GM23338 (cell line): ENCODE results near the gene SYNE1. TPM values are rescaled to one million over a fixed set of nuclear protein-coding genes. Genes with fewer than 3 reads are reported as not detected.

Experiments used
- ATAC-seq: fragments of 200-7000 bp; cut with Tn5 transposase; 3 replicates; pipeline ENCODE4 v1.9.1; 2020
- DNase-seq: peaks from one replicate; pipeline ENCODE4 v3.0.0-alpha.2; 2015; ENCODE audit warnings: low spot score
- H2AFZ ChIP-seq: fragments of 200-600 bp; sonication (generic); 2 replicates; pipeline ENCODE4 v1.8.0; 2016; ENCODE audit warnings: antibody characterized with exemption, mild to moderate bottlenecking, moderate library complexity
- H3F3A ChIP-seq: fragments of 200-600 bp; sonication (generic); replicated peaks from 2 replicates; pipeline ENCODE4 v1.8.0; 2017; ENCODE audit warnings: antibody characterized with exemption, mixed run types, low read depth
- H3K27ac ChIP-seq: fragments of 200-600 bp; sonication (generic); 2 replicates; pipeline ENCODE4 v1.6.1; 2016; ENCODE audit warnings: low read depth
- H3K27me3 ChIP-seq: fragments of 200-600 bp; sonication (generic); 2 replicates; pipeline ENCODE4 v1.8.0; 2016; ENCODE audit warnings: mild to moderate bottlenecking, mixed run types, moderate library complexity; ENCODE audit not compliant: insufficient read depth
- H3K36me3 ChIP-seq: fragments of 200-600 bp; sonication (generic); 2 replicates; pipeline ENCODE4 v1.8.0; 2016; ENCODE audit warnings: mild to moderate bottlenecking; ENCODE audit not compliant: insufficient read depth
- H3K4me1 ChIP-seq: fragments of 200-600 bp; sonication (generic); 2 replicates; pipeline ENCODE4 v1.8.0; 2016; ENCODE audit warnings: mild to moderate bottlenecking, moderate library complexity; ENCODE audit not compliant: insufficient read depth
- H3K4me2 ChIP-seq: fragments of 200-600 bp; sonication (generic); 2 replicates; pipeline ENCODE4 v1.7.1; 2017; ENCODE audit warnings: mixed run types
- H3K4me3 ChIP-seq: fragments of 200-600 bp; sonication (generic); 2 replicates; pipeline ENCODE4 v1.6.1; 2016; ENCODE audit warnings: mixed run types
- H3K79me2 ChIP-seq: fragments of 200-600 bp; sonication (generic); replicated peaks from 2 replicates; pipeline ENCODE4 v1.8.0; 2017; ENCODE audit warnings: mild to moderate bottlenecking; ENCODE audit not compliant: insufficient read depth
- H3K9me2 ChIP-seq: fragments of 200-600 bp; sonication (generic); 2 replicates; pipeline ENCODE4 v1.8.0; 2017; ENCODE audit not compliant: insufficient read depth
- H4K20me1 ChIP-seq: fragments of 200-600 bp; sonication (generic); replicated peaks from 2 replicates; pipeline ENCODE4 v1.8.0; 2017; ENCODE audit warnings: mild to moderate bottlenecking; ENCODE audit not compliant: insufficient read depth
- H3K27ac Mint-ChIP-seq: 2 replicates; pipeline ENCODE4 v1.8.0; 2020; ENCODE audit warnings: inconsistent platforms, mild to moderate bottlenecking, moderate library complexity, mixed read lengths
- H3K27me3 Mint-ChIP-seq: 3 replicates; pipeline ENCODE4 v1.8.0; 2022; ENCODE audit warnings: low read depth, mild to moderate bottlenecking, moderate library complexity, mixed read lengths, inconsistent platforms; ENCODE audit not compliant: insufficient read depth, poor library complexity
- H3K36me3 Mint-ChIP-seq: 3 replicates; pipeline ENCODE4 v1.8.0; 2021; ENCODE audit warnings: low read depth, mild to moderate bottlenecking, inconsistent platforms, moderate library complexity, mixed read lengths
- H3K4me1 Mint-ChIP-seq: 3 replicates; pipeline ENCODE4 v1.8.0; 2020; ENCODE audit warnings: mild to moderate bottlenecking, inconsistent platforms, mixed read lengths
- H3K4me3 Mint-ChIP-seq: 3 replicates; pipeline ENCODE4 v1.8.0; 2021; ENCODE audit warnings: moderate library complexity, mild to moderate bottlenecking, inconsistent platforms, mixed read lengths
- H3K9me3 Mint-ChIP-seq: 3 replicates; pipeline ENCODE4 v1.8.0; 2020; ENCODE audit warnings: moderate library complexity, mild to moderate bottlenecking, inconsistent platforms, mixed read lengths
- CREB1 ChIP-seq: fragments of 250-450 bp; sonication (Bioruptor Pico); IDR thresholded peaks from 2 replicates; pipeline ENCODE4 v1.5.0; 2020; ENCODE audit warnings: low read depth, mild to moderate bottlenecking, moderate library complexity
- EZH2 ChIP-seq: fragments of 200-600 bp; sonication (generic); IDR thresholded peaks from one replicate; pipeline ENCODE4 v1.8.0; 2017; ENCODE audit warnings: antibody characterized with exemption, mild to moderate bottlenecking, low read depth; ENCODE audit not compliant: unreplicated experiment
- EZH2phosphoT487 ChIP-seq: fragments of 200-600 bp; sonication (generic); IDR thresholded peaks from one replicate; pipeline ENCODE4 v1.8.1; 2018; ENCODE audit warnings: antibody characterized with exemption; ENCODE audit not compliant: unreplicated experiment
- JUNB ChIP-seq: IDR thresholded peaks from one replicate; pipeline ENCODE4 v1.6.1; 2016; ENCODE audit warnings: antibody characterized with exemption; ENCODE audit not compliant: unreplicated experiment
- NANOG ChIP-seq: IDR thresholded peaks from 2 replicates; pipeline ENCODE4 v1.6.1; 2016; ENCODE audit warnings: antibody characterized with exemption, borderline replicate concordance
- STAT1 ChIP-seq: IDR thresholded peaks from one replicate; pipeline ENCODE4 v1.6.1; 2016; ENCODE audit warnings: antibody characterized with exemption; ENCODE audit not compliant: unreplicated experiment
- ZNF114 ChIP-seq: fragments of 250-450 bp; sonication (Bioruptor Pico); IDR thresholded peaks from 2 replicates; pipeline ENCODE4 v1.5.0; 2020; ENCODE audit warnings: mild to moderate bottlenecking, moderate library complexity
- ZNF331 ChIP-seq: fragments of 250-450 bp; sonication (Bioruptor Pico); IDR thresholded peaks from 2 replicates; pipeline ENCODE4 v1.5.0; 2020; ENCODE audit warnings: low read depth, mild to moderate bottlenecking, moderate library complexity
- polyA plus RNA-seq: library from polyadenylated mRNA; unstranded; fragments of >200 nt; fragmentation: Nextera tagmentation; extraction: Ambion mirVana; gene quantifications from 2 replicates; pipeline ENCODE4 v1.2.1, GENCODE V29; 2016
- total RNA-seq: library from RNA; depleted of rRNA; stranded (reverse); fragments of >200 nt; shearing (Covaris generic); gene quantifications from 2 replicates; pipeline ENCODE4 v1.2.3, GENCODE V29; 2014
- TF ChIP-seq, protein P1 (sequence below): IDR thresholded peaks from one replicate; pipeline ENCODE4 v1.6.1; 2018; ENCODE audit warnings: antibody characterized with exemption; ENCODE audit not compliant: unreplicated experiment
- TF ChIP-seq, protein P2 (sequence below): fragments of 250-450 bp; sonication (Bioruptor Pico); IDR thresholded peaks from 2 replicates; pipeline ENCODE4 v1.5.0; 2020; ENCODE audit warnings: mild to moderate bottlenecking, moderate library complexity

SYNE1 gene
- total and polyA plus RNA-seq, 2 experiments from 2014 or later = 3.9 to 13.6 TPM

DNA sequence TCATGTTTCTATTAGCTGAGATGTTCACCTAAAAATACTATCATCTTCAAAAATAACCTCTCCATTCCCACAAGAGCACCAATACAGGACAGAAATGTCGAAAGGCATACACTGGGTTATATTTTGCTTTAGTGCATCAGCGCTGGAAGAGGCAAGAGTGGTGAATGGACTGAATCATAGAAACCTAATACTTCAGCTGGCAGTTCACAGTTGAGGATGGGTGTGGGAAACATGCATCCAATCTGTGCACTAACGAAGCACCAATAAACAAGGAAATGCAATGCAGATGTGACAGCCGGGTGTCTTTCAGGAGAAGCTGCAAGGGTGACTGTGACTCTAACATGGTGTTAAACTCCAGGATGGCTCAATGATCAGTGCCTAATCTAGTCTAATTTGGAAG, 463.8 kb downstream of the SYNE1 start (continued):
- TF ChIP-seq, protein P1, sequence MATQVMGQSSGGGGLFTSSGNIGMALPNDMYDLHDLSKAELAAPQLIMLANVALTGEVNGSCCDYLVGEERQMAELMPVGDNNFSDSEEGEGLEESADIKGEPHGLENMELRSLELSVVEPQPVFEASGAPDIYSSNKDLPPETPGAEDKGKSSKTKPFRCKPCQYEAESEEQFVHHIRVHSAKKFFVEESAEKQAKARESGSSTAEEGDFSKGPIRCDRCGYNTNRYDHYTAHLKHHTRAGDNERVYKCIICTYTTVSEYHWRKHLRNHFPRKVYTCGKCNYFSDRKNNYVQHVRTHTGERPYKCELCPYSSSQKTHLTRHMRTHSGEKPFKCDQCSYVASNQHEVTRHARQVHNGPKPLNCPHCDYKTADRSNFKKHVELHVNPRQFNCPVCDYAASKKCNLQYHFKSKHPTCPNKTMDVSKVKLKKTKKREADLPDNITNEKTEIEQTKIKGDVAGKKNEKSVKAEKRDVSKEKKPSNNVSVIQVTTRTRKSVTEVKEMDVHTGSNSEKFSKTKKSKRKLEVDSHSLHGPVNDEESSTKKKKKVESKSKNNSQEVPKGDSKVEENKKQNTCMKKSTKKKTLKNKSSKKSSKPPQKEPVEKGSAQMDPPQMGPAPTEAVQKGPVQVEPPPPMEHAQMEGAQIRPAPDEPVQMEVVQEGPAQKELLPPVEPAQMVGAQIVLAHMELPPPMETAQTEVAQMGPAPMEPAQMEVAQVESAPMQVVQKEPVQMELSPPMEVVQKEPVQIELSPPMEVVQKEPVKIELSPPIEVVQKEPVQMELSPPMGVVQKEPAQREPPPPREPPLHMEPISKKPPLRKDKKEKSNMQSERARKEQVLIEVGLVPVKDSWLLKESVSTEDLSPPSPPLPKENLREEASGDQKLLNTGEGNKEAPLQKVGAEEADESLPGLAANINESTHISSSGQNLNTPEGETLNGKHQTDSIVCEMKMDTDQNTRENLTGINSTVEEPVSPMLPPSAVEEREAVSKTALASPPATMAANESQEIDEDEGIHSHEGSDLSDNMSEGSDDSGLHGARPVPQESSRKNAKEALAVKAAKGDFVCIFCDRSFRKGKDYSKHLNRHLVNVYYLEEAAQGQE = no peak
- TF ChIP-seq ZNF331 = no peak
- no peak for TF ChIP-seq JUNB
- TF ChIP-seq EZH2 = no peak
- no peak for TF ChIP-seq EZH2phosphoT487
- TF ChIP-seq ZNF114 = no peak

DNA sequence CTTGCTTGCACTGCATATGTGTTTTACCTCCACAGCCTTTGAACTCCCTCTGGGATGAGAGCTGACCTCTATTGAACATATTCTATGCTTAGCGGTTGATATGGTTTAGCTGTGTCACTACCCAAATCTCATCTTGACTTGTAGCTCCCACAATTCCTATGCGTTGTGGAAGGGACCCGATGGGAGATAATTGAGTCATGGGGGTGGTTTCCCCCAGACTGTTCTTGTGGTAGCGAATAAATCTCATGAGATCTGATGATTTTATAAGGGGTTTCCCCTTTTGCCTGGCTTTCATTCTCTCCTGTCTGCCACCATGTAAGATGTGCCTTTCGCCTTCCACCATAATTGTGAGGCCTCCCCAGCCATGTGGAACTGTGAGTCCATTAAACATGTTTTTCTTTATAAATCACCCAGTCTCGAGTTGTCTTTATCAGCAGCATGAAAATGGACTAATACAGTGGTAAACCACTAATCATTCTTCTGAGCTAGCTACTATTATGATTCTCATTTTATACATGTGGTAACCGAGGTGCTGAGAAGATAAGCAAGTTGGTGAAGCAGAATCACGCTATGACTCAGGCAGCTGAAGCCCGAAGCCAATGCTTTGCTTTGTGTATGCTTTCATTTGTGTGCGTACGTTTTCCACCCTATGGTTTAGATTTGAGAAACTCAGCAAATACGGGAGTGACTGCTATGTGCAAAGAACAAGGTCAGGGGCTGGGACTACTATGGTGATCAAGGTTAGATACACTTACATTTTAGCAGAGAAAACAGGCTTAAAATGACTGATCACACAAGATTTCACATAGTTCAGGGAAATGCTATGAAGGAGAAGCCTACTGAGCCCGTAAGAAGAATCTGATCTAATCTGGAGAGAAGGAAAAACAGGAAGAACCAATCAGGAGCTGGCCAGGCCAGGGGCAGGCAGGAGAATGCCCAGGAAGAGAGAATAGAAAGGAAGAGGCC, 466.2 kb downstream of the SYNE1 start:
- no peak overlapping the region for H3K4me3 Mint-ChIP-seq
- no peaks in the 10 kb centered on the region for H3K27me3 Mint-ChIP-seq
- no peak for ATAC-seq
- Histone ChIP-seq H3K36me3 (no peaks in the 10 kb centered on the region), H3K4me2 (no peak overlapping the region), H2AFZ (peak overlapping the region; percentile 44; the same call in 1 of the 2 replicates), H3K4me3 (no peak overlapping the region), H3K9me2 (no peaks in the 10 kb centered on the region; the same call in 1 of the 2 replicates), H3K27ac (no peak overlapping the region), H4K20me1 (no peaks in the 10 kb centered on the region), H3K4me1 (0 out of 2 replicates have a peak, but pooled peaks cover 3% of the 10 kb centered on the region), H3F3A (no peaks in the 10 kb centered on the region), H3K79me2 (no peaks in the 10 kb centered on the region), H3K27me3 (no peaks in the 10 kb centered on the region)
- H3K36me3 Mint-ChIP-seq = no peaks in the 10 kb centered on the region
- DNase-seq = peak; percentile 6
- H3K9me3 Mint-ChIP-seq = no peaks in the 10 kb centered on the region
- no peak overlapping the region for H3K27ac Mint-ChIP-seq
- peaks cover 5% of the 10 kb centered on the region for H3K4me1 Mint-ChIP-seq
- TF ChIP-seq ZNF331 (no peak), ZNF114 (no peak), CREB1 (CRISPR knock-in tag) (no peak), NANOG (no peak), STAT1 (no peak), EZH2phosphoT487 (no peak), EZH2 (no peak)
- TF ChIP-seq, protein P1 = no peak
- TF ChIP-seq, protein P2, sequence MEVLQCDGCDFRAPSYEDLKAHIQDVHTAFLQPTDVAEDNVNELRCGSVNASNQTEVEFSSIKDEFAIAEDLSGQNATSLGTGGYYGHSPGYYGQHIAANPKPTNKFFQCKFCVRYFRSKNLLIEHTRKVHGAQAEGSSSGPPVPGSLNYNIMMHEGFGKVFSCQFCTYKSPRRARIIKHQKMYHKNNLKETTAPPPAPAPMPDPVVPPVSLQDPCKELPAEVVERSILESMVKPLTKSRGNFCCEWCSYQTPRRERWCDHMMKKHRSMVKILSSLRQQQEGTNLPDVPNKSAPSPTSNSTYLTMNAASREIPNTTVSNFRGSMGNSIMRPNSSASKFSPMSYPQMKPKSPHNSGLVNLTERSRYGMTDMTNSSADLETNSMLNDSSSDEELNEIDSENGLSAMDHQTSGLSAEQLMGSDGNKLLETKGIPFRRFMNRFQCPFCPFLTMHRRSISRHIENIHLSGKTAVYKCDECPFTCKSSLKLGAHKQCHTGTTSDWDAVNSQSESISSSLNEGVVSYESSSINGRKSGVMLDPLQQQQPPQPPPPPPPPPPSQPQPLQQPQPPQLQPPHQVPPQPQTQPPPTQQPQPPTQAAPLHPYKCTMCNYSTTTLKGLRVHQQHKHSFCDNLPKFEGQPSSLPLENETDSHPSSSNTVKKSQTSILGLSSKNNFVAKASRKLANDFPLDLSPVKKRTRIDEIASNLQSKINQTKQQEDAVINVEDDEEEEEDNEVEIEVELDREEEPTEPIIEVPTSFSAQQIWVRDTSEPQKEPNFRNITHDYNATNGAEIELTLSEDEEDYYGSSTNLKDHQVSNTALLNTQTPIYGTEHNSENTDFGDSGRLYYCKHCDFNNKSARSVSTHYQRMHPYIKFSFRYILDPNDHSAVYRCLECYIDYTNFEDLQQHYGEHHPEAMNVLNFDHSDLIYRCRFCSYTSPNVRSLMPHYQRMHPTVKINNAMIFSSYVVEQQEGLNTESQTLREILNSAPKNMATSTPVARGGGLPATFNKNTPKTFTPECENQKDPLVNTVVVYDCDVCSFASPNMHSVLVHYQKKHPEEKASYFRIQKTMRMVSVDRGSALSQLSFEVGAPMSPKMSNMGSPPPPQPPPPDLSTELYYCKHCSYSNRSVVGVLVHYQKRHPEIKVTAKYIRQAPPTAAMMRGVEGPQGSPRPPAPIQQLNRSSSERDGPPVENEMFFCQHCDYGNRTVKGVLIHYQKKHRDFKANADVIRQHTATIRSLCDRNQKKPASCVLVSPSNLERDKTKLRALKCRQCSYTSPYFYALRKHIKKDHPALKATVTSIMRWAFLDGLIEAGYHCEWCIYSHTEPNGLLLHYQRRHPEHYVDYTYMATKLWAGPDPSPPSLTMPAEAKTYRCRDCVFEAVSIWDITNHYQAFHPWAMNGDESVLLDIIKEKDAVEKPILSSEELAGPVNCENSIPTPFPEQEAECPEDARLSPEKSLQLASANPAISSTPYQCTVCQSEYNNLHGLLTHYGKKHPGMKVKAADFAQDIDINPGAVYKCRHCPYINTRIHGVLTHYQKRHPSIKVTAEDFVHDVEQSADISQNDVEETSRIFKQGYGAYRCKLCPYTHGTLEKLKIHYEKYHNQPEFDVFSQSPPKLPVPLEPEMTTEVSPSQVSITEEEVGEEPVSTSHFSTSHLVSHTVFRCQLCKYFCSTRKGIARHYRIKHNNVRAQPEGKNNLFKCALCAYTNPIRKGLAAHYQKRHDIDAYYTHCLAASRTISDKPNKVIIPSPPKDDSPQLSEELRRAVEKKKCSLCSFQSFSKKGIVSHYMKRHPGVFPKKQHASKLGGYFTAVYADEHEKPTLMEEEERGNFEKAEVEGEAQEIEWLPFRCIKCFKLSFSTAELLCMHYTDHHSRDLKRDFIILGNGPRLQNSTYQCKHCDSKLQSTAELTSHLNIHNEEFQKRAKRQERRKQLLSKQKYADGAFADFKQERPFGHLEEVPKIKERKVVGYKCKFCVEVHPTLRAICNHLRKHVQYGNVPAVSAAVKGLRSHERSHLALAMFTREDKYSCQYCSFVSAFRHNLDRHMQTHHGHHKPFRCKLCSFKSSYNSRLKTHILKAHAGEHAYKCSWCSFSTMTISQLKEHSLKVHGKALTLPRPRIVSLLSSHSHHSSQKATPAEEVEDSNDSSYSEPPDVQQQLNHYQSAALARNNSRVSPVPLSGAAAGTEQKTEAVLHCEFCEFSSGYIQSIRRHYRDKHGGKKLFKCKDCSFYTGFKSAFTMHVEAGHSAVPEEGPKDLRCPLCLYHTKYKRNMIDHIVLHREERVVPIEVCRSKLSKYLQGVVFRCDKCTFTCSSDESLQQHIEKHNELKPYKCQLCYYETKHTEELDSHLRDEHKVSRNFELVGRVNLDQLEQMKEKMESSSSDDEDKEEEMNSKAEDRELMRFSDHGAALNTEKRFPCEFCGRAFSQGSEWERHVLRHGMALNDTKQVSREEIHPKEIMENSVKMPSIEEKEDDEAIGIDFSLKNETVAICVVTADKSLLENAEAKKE (CRISPR knock-in tag) = no peak
